Dermis microvascular lymphatic vessel endothelial cell (primary cell): Measurements from ENCODE around the gene NDUFB11. TPM values are rescaled to one million over a fixed set of nuclear protein-coding genes. Genes with fewer than 3 reads are reported as not detected.

ENCODE experiments used
- total RNA-seq: library from RNA; depleted of rRNA; stranded (reverse); fragments of >200 nt; gene quantifications from 2 replicates; pipeline ENCODE4 v1.2.1, GENCODE V29; 2014

Gene NDUFB11
- total RNA-seq, 1 donor from 2014 or later: 69.4 TPM

Other genes with a start within 250 kb of the NDUFB11 start
- gene JADE3, start 232.3 kb downstream of the NDUFB11 start, total RNA-seq: 8.5 and 12.8 TPM in 2 replicates
- gene RGN, start 66.3 kb downstream of the NDUFB11 start, total RNA-seq: 0.26 and 0.51 TPM in 2 replicates
- gene RBM10, start 519 bp upstream of the NDUFB11 start, total RNA-seq: 37.2 and 38.4 TPM in 2 replicates
- 115 and 148 TPM in 2 replicates for gene UBA1, start 49.1 kb upstream of the NDUFB11 start, total RNA-seq
- 41.6 and 65.4 TPM in 2 replicates for gene CDK16, start 74.0 kb upstream of the NDUFB11 start, total RNA-seq
- gene USP11, start 88.3 kb upstream of the NDUFB11 start, total RNA-seq: 23.5 and 52.1 TPM in 2 replicates
- not detected in 2 replicates for gene ZNF157, start 225.9 kb upstream of the NDUFB11 start, total RNA-seq